CD4-positive, alpha-beta T cell (primary cell): ENCODE data around the gene TSHZ2. TPM values are rescaled to one million over a fixed set of nuclear protein-coding genes. Genes with fewer than 3 reads are reported as not detected.

Experiments
- ATAC-seq: fragments of 200-7000 bp; cut with Tn5 transposase; one replicate; pipeline ENCODE4 v1.10.0; 2022; ENCODE audit warnings: mild to moderate bottlenecking; ENCODE audit not compliant: poor library complexity
- CTCF ChIA-PET: fragments of 350-600 bp; sonication (Branson Sonifier 250); formaldehyde crosslinking; loops from one replicate; lab custom pipeline; 2021; ENCODE audit warnings: antibody characterized with exemption, inconsistent platforms; lab: Charles Lee
- POLR2A ChIA-PET: fragments of 350-600 bp; sonication (Branson Sonifier 250); formaldehyde crosslinking; loops from one replicate; lab custom pipeline; 2021; ENCODE audit warnings: antibody characterized with exemption, inconsistent platforms; lab: Charles Lee
- DNase-seq, 14 experiments: peaks; one replicate each; pipeline ENCODE4 v3.0.0-alpha.2; 2013 to 2020; ENCODE audit warnings: mixed read lengths in 2 of 14
- H3K27ac ChIP-seq, 2 donors: one replicate each; pipeline versions ENCODE4 v1.5.1 to v1.7.0; 2013; ENCODE audit warnings: low read length in 2 of 2, low read depth in 1 of 2, mild to moderate bottlenecking in 1 of 2
- H3K27me3 ChIP-seq, 2 experiments: 1 replicate in 1 of 2; 2 replicates in 1 of 2; pipeline versions ENCODE4 v1.6.1 to v1.7.0; 2013; ENCODE audit warnings: low read length in 2 of 2, control low read depth in 1 of 2, mild to moderate bottlenecking in 1 of 2, moderate library complexity in 1 of 2; ENCODE audit not compliant: insufficient read depth in 2 of 2, control insufficient read depth in 1 of 2
- H3K36me3 ChIP-seq: one replicate; pipeline ENCODE4 v1.6.1; 2013; ENCODE audit warnings: low read length, control low read depth; ENCODE audit not compliant: insufficient read depth
- H3K4me1 ChIP-seq: one replicate; pipeline ENCODE4 v1.6.1; 2013; ENCODE audit warnings: low read length, control low read depth; ENCODE audit not compliant: insufficient read depth
- H3K4me3 ChIP-seq: one replicate; pipeline ENCODE4 v1.5.1; 2013; ENCODE audit warnings: mild to moderate bottlenecking, low read length, moderate library complexity
- H3K9me3 ChIP-seq, 2 experiments: 1 replicate in 1 of 2; 2 replicates in 1 of 2; pipeline versions ENCODE4 v1.6.1 to v1.7.0; 2013; ENCODE audit warnings: low read length in 2 of 2, mild to moderate bottlenecking in 2 of 2, control low read depth in 1 of 2, moderate library complexity in 1 of 2; ENCODE audit not compliant: control insufficient read depth in 1 of 2, insufficient read depth in 1 of 2
- H3K27ac Mint-ChIP-seq: one replicate; pipeline ENCODE4 v1.8.0; 2020; ENCODE audit warnings: mixed read lengths
- H3K27me3 Mint-ChIP-seq: one replicate; pipeline ENCODE4 v1.8.0; 2021; ENCODE audit warnings: mixed read lengths
- H3K36me3 Mint-ChIP-seq: one replicate; pipeline ENCODE4 v1.8.0; 2021; ENCODE audit warnings: low read depth, mixed read lengths
- H3K4me1 Mint-ChIP-seq: one replicate; pipeline ENCODE4 v1.8.0; 2021; ENCODE audit warnings: low read depth, mixed read lengths
- H3K4me3 Mint-ChIP-seq: one replicate; pipeline ENCODE4 v1.8.0; 2020; ENCODE audit warnings: mild to moderate bottlenecking, mixed read lengths
- H3K9me3 Mint-ChIP-seq: one replicate; pipeline ENCODE4 v1.8.0; 2020; ENCODE audit warnings: mixed read lengths
- CTCF ChIP-seq: fragments of 200-600 bp; IDR thresholded peaks from one replicate; pipeline ENCODE4 v1.8.0; 2022; ENCODE audit warnings: antibody characterized with exemption, mild to moderate bottlenecking
- intact Hi-C, 2 experiments: fragments of 100-400 bp; cut with DNase I in 1 of 2; cut with micrococcal nuclease in 1 of 2; formaldehyde crosslinking; loops; one replicate each; pipeline versions ENCODE4 v1.15.1 to v1.9.0; 2023 to 2025; cut with DNase I, micrococcal nuclease
- total RNA-seq, 174 experiments: library from RNA in 2 of 174; stranded (reverse) in 2 of 174; gene quantifications; one replicate each; pipeline ENCODE4 v1.2.3 and lab custom pipeline; 2021 to 2026

TSHZ2 gene
- total RNA-seq, 2 experiments from 2014 or later = 26.1 to 27.4 TPM

GRCh38 chr20:53201588-53201987, 229.4 kb downstream of the TSHZ2 start:
- no peak for ATAC-seq
- H3K4me1 ChIP-seq = no peaks in the 10 kb centered on the region
- Mint-ChIP-seq H3K36me3 (no peaks in the 10 kb centered on the region), H3K4me3 (no peak overlapping the region), H3K27ac (no peak overlapping the region), H3K27me3 (no peaks in the 10 kb centered on the region), H3K4me1 (peaks cover 5% of the 10 kb centered on the region), H3K9me3 (no peaks in the 10 kb centered on the region)
- no peaks in the 10 kb centered on the region for H3K36me3 ChIP-seq
- intact Hi-C loops = no loop called here
- no peak for TF ChIP-seq CTCF
- H3K27me3 ChIP-seq = no peaks in the 10 kb centered on the region
- no peak overlapping the region for H3K27ac ChIP-seq
- no peak overlapping the region for H3K4me3 ChIP-seq
- ChIA-PET POLR2A (no interaction called here), CTCF (no interaction called here)
- DNase-seq = no peak
- no peaks in the 10 kb centered on the region for H3K9me3 ChIP-seq

- Mint-ChIP-seq H3K9me3 (no peaks in the 10 kb centered on the region), H3K27ac (no peak overlapping the region), H3K36me3 (no peaks in the 10 kb centered on the region), H3K4me1 (peaks cover 7% of the 10 kb centered on the region), H3K27me3 (no peaks in the 10 kb centered on the region), H3K4me3 (no peak overlapping the region)
- no peak for DNase-seq
- Histone ChIP-seq H3K36me3 (no peaks in the 10 kb centered on the region), H3K4me1 (peaks cover 3% of the 10 kb centered on the region), H3K27ac (no peak overlapping the region), H3K27me3 (no peaks in the 10 kb centered on the region), H3K9me3 (no peaks in the 10 kb centered on the region), H3K4me3 (no peak overlapping the region)
- ATAC-seq = no peak
- ChIA-PET CTCF (interaction anchor here (1.1 kb wide), 1 partner anchor 13 kb away, joined by 3 read pairs; no protein-coding TSS in a partner anchor), POLR2A (interaction anchor here (0.6 kb wide), 1 partner anchor 10 kb away, joined by 4 read pairs; no protein-coding TSS in a partner anchor)
- intact Hi-C loops = no loop called here
- no peak for TF ChIP-seq CTCF
Observed at GRCh38 chr20:53202777-53203176, 230.6 kb downstream of the TSHZ2 start.

- H3K36me3 ChIP-seq = no peaks in the 10 kb centered on the region
- Mint-ChIP-seq H3K9me3 (no peaks in the 10 kb centered on the region), H3K4me3 (no peak overlapping the region), H3K4me1 (peaks cover 20% of the 10 kb centered on the region), H3K27ac (no peak overlapping the region), H3K36me3 (no peaks in the 10 kb centered on the region), H3K27me3 (no peaks in the 10 kb centered on the region)
- no peaks in the 10 kb centered on the region for H3K9me3 ChIP-seq
- H3K27ac ChIP-seq = no peak overlapping the region
- TF ChIP-seq CTCF = no peak
- DNase-seq (no peak), ATAC-seq (no peak)
- no peaks in the 10 kb centered on the region for H3K27me3 ChIP-seq
- ChIA-PET CTCF (no interaction called here), POLR2A (no interaction called here)
- H3K4me1 ChIP-seq = peaks cover 17% of the 10 kb centered on the region
- intact Hi-C loops = no loop called here
- H3K4me3 ChIP-seq = no peak overlapping the region
Observed at GRCh38 chr20:53205046-53205445, 232.9 kb downstream of the TSHZ2 start.
